DND-41 (cell line): Measurements from ENCODE around the gene DENND10.

Experiments
- CTCF ChIP-seq: IDR thresholded peaks from 2 replicates; pipeline ENCODE4 v1.5.1; 2012; ENCODE audit warnings: borderline replicate concordance, low read length, moderate library complexity, mild to moderate bottlenecking; ENCODE audit not compliant: poor library complexity, severe bottlenecking; ENCODE audit errors: extremely low read depth
- EZH2 ChIP-seq: IDR thresholded peaks from 3 replicates; pipeline ENCODE4 v1.6.1; 2012; ENCODE audit warnings: borderline replicate concordance, low read depth, mild to moderate bottlenecking, moderate library complexity, low read length, inconsistent platforms; ENCODE audit not compliant: severe bottlenecking

GRCh38 chr10:119101366-119102098 lies 2.4 kb upstream of the DENND10 start:
- TF ChIP-seq CTCF: no peak
- no peak for TF ChIP-seq EZH2
